GM23338 (cell line): ENCODE measurements around the gene KRTAP10-12. TPM values are rescaled to one million over a fixed set of nuclear protein-coding genes. Genes with fewer than 3 reads are reported as not detected.
"Not testable (repeated sequence)": the region's sequence is repeated elsewhere in the genome, so short reads cannot be mapped to it uniquely, and the experiment has no call there.

Source experiments
- ATAC-seq: fragments of 200-7000 bp; cut with Tn5 transposase; 3 replicates; pipeline ENCODE4 v1.9.1; 2020
- DNase-seq: peaks from one replicate; pipeline ENCODE4 v3.0.0-alpha.2; 2015; ENCODE audit warnings: low spot score
- H2AFZ ChIP-seq: fragments of 200-600 bp; sonication (generic); 2 replicates; pipeline ENCODE4 v1.8.0; 2016; ENCODE audit warnings: antibody characterized with exemption, mild to moderate bottlenecking, moderate library complexity
- H3F3A ChIP-seq: fragments of 200-600 bp; sonication (generic); replicated peaks from 2 replicates; pipeline ENCODE4 v1.8.0; 2017; ENCODE audit warnings: antibody characterized with exemption, mixed run types, low read depth
- H3K27ac ChIP-seq: fragments of 200-600 bp; sonication (generic); 2 replicates; pipeline ENCODE4 v1.6.1; 2016; ENCODE audit warnings: low read depth
- H3K27me3 ChIP-seq: fragments of 200-600 bp; sonication (generic); 2 replicates; pipeline ENCODE4 v1.8.0; 2016; ENCODE audit warnings: mild to moderate bottlenecking, mixed run types, moderate library complexity; ENCODE audit not compliant: insufficient read depth
- H3K36me3 ChIP-seq: fragments of 200-600 bp; sonication (generic); 2 replicates; pipeline ENCODE4 v1.8.0; 2016; ENCODE audit warnings: mild to moderate bottlenecking; ENCODE audit not compliant: insufficient read depth
- H3K4me1 ChIP-seq: fragments of 200-600 bp; sonication (generic); 2 replicates; pipeline ENCODE4 v1.8.0; 2016; ENCODE audit warnings: mild to moderate bottlenecking, moderate library complexity; ENCODE audit not compliant: insufficient read depth
- H3K4me2 ChIP-seq: fragments of 200-600 bp; sonication (generic); 2 replicates; pipeline ENCODE4 v1.7.1; 2017; ENCODE audit warnings: mixed run types
- H3K4me3 ChIP-seq: fragments of 200-600 bp; sonication (generic); 2 replicates; pipeline ENCODE4 v1.6.1; 2016; ENCODE audit warnings: mixed run types
- H3K79me2 ChIP-seq: fragments of 200-600 bp; sonication (generic); replicated peaks from 2 replicates; pipeline ENCODE4 v1.8.0; 2017; ENCODE audit warnings: mild to moderate bottlenecking; ENCODE audit not compliant: insufficient read depth
- H3K9me2 ChIP-seq: fragments of 200-600 bp; sonication (generic); 2 replicates; pipeline ENCODE4 v1.8.0; 2017; ENCODE audit not compliant: insufficient read depth
- H4K20me1 ChIP-seq: fragments of 200-600 bp; sonication (generic); replicated peaks from 2 replicates; pipeline ENCODE4 v1.8.0; 2017; ENCODE audit warnings: mild to moderate bottlenecking; ENCODE audit not compliant: insufficient read depth
- H3K27ac Mint-ChIP-seq: 2 replicates; pipeline ENCODE4 v1.8.0; 2020; ENCODE audit warnings: inconsistent platforms, mild to moderate bottlenecking, moderate library complexity, mixed read lengths
- H3K27me3 Mint-ChIP-seq: 3 replicates; pipeline ENCODE4 v1.8.0; 2022; ENCODE audit warnings: low read depth, mild to moderate bottlenecking, moderate library complexity, mixed read lengths, inconsistent platforms; ENCODE audit not compliant: insufficient read depth, poor library complexity
- H3K36me3 Mint-ChIP-seq: 3 replicates; pipeline ENCODE4 v1.8.0; 2021; ENCODE audit warnings: low read depth, mild to moderate bottlenecking, inconsistent platforms, moderate library complexity, mixed read lengths
- H3K4me1 Mint-ChIP-seq: 3 replicates; pipeline ENCODE4 v1.8.0; 2020; ENCODE audit warnings: mild to moderate bottlenecking, inconsistent platforms, mixed read lengths
- H3K4me3 Mint-ChIP-seq: 3 replicates; pipeline ENCODE4 v1.8.0; 2021; ENCODE audit warnings: moderate library complexity, mild to moderate bottlenecking, inconsistent platforms, mixed read lengths
- H3K9me3 Mint-ChIP-seq: 3 replicates; pipeline ENCODE4 v1.8.0; 2020; ENCODE audit warnings: moderate library complexity, mild to moderate bottlenecking, inconsistent platforms, mixed read lengths
- CREB1 ChIP-seq: fragments of 250-450 bp; sonication (Bioruptor Pico); IDR thresholded peaks from 2 replicates; pipeline ENCODE4 v1.5.0; 2020; ENCODE audit warnings: low read depth, mild to moderate bottlenecking, moderate library complexity
- EZH2phosphoT487 ChIP-seq: fragments of 200-600 bp; sonication (generic); IDR thresholded peaks from one replicate; pipeline ENCODE4 v1.8.1; 2018; ENCODE audit warnings: antibody characterized with exemption; ENCODE audit not compliant: unreplicated experiment
- JUNB ChIP-seq: IDR thresholded peaks from one replicate; pipeline ENCODE4 v1.6.1; 2016; ENCODE audit warnings: antibody characterized with exemption; ENCODE audit not compliant: unreplicated experiment
- NANOG ChIP-seq: IDR thresholded peaks from 2 replicates; pipeline ENCODE4 v1.6.1; 2016; ENCODE audit warnings: antibody characterized with exemption, borderline replicate concordance
- POLR2AphosphoS5 ChIP-seq: IDR thresholded peaks from 2 replicates; pipeline ENCODE4 v1.6.1; 2016; ENCODE audit warnings: antibody characterized with exemption, low read depth
- STAT1 ChIP-seq: IDR thresholded peaks from one replicate; pipeline ENCODE4 v1.6.1; 2016; ENCODE audit warnings: antibody characterized with exemption; ENCODE audit not compliant: unreplicated experiment
- ZNF114 ChIP-seq: fragments of 250-450 bp; sonication (Bioruptor Pico); IDR thresholded peaks from 2 replicates; pipeline ENCODE4 v1.5.0; 2020; ENCODE audit warnings: mild to moderate bottlenecking, moderate library complexity
- polyA plus RNA-seq: library from polyadenylated mRNA; unstranded; fragments of >200 nt; fragmentation: Nextera tagmentation; extraction: Ambion mirVana; gene quantifications from 2 replicates; pipeline ENCODE4 v1.2.1, GENCODE V29; 2016
- total RNA-seq: library from RNA; depleted of rRNA; stranded (reverse); fragments of >200 nt; shearing (Covaris generic); gene quantifications from 2 replicates; pipeline ENCODE4 v1.2.3, GENCODE V29; 2014
- TF ChIP-seq, protein P1 (sequence below): IDR thresholded peaks from one replicate; pipeline ENCODE4 v1.6.1; 2018; ENCODE audit warnings: antibody characterized with exemption; ENCODE audit not compliant: unreplicated experiment
- TF ChIP-seq, protein P2 (sequence below), 2 experiments: fragments of 200-600 bp in 1 of 2; sonication (generic) in 1 of 2; conservative IDR thresholded peaks; 2 replicates each; pipeline versions ENCODE4 v1.5.1 to v1.6.1; 2016 to 2017; ENCODE audit warnings: antibody characterized with exemption in 2 of 2, low read depth in 2 of 2, mild to moderate bottlenecking in 2 of 2, moderate library complexity in 1 of 2
- TF ChIP-seq, protein P3 (sequence below): IDR thresholded peaks from 2 replicates; pipeline ENCODE4 v1.6.1; 2016; ENCODE audit warnings: antibody characterized with exemption

Gene KRTAP10-12
- total and polyA plus RNA-seq, 2 experiments from 2014 or later: not detected

DNA sequence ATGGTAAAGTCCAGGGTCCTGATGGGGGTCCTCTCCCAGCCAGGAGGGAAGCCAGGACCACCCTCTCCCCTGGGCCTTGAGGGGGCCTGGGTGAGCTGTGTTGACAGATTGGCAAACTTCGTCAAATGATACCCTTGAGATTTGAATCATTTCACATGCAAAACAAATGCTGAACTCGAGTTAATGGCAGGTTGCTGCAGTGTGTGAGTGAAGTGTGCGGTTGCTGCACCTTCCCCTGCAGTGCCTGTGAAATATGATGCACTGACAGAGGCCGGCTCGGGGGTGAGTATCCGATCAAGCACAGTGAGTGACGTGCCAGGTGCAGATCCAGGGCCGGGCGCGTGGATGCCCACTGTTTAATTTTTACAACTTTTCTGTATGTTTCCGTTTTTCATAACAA lies 9.3 kb upstream of the KRTAP10-12 start:
- Histone ChIP-seq H3K4me1 (peaks cover 6% of the 10 kb centered on the region), H3K27me3 (no peaks in the 10 kb centered on the region), H3K9me2 (no peaks in the 10 kb centered on the region), H3F3A (0 out of 2 replicates have a peak, but pooled peaks cover 4% of the 10 kb centered on the region), H3K4me3 (no peak overlapping the region), H3K4me2 (no peak overlapping the region), H3K36me3 (no peaks in the 10 kb centered on the region), H3K27ac (no peak overlapping the region), H2AFZ (no peak overlapping the region), H4K20me1 (no peaks in the 10 kb centered on the region), H3K79me2 (no peaks in the 10 kb centered on the region)
- TF ChIP-seq NANOG (no peak), POLR2AphosphoS5 (no peak), JUNB (no peak)
- peaks cover 16% of the 10 kb centered on the region for H3K27me3 Mint-ChIP-seq
- DNase-seq (no peak), ATAC-seq (no peak)
- no peak overlapping the region for H3K4me3 Mint-ChIP-seq
- H3K9me3 Mint-ChIP-seq: peaks cover 7% of the 10 kb centered on the region
- H3K4me1 Mint-ChIP-seq: peaks cover 24% of the 10 kb centered on the region
- peaks cover 4% of the 10 kb centered on the region; the same call in 1 of the 3 replicates for H3K36me3 Mint-ChIP-seq
- H3K27ac Mint-ChIP-seq: no peak overlapping the region

DNA sequence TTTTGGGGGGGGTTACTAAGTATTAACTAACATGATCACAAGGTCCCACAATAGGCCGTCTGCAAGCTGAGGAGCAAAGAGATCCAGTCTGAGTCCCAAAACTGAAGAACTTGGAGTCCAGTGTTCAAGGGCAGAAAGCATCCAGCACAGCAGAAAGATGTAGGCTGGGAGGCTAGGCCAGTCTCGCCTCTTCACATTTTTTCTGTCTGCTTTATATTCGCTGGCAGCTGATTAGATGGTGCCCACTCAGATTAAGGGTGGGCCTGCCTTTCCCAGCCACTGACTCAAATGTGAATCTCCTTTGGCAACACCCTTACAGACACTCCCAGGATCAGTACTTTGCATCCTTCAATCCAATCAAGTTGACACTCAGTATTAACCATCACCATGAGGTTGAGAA lies 7.2 kb upstream of the KRTAP10-12 start:
- not testable (repeated sequence) for H3K4me1 ChIP-seq, H3K4me3 ChIP-seq, ATAC-seq, H3K79me2 ChIP-seq, H3K9me2 ChIP-seq, H2AFZ ChIP-seq, DNase-seq, H3K27me3 ChIP-seq, H3K27ac ChIP-seq, H3K36me3 ChIP-seq, H3K4me3 Mint-ChIP-seq, H4K20me1 ChIP-seq, H3F3A ChIP-seq, H3K4me2 ChIP-seq, H3K27ac Mint-ChIP-seq
- peaks cover 24% of the 10 kb centered on the region for H3K4me1 Mint-ChIP-seq
- H3K36me3 Mint-ChIP-seq: peaks cover 17% of the 10 kb centered on the region; the same call in 1 of the 3 replicates
- peaks cover 17% of the 10 kb centered on the region; the same call in 2 of the 3 replicates for H3K9me3 Mint-ChIP-seq
- peaks cover 13% of the 10 kb centered on the region for H3K27me3 Mint-ChIP-seq

DNA sequence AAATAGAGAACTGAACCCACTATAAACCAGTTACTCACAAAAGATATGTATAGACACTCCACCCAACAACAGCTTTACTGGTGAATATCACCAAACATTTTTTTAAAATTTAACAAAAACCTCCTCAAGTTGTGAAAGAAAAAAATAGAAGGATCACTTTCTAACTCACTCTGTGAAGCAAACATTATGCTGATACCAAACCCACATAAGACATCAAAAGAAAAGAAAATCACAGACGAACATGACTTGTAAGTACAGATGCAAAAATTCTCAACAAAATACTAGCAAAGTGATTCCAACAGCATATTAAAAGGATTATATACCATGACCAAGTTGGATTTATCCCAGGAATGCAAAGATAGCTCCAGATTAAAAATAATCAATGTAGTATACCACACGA lies 5.3 kb upstream of the KRTAP10-12 start:
- no peaks in the 10 kb centered on the region for H3K27me3 ChIP-seq
- no peak overlapping the region for H3K27ac Mint-ChIP-seq
- peaks cover 17% of the 10 kb centered on the region; the same call in 1 of the 3 replicates for H3K36me3 Mint-ChIP-seq
- H3K4me3 Mint-ChIP-seq: no peak overlapping the region
- H3K9me2 ChIP-seq: no peaks in the 10 kb centered on the region
- peaks cover 15% of the 10 kb centered on the region for H3K27me3 Mint-ChIP-seq
- no peaks in the 10 kb centered on the region; the same call in 1 of the 2 replicates for H3K36me3 ChIP-seq
- H3K79me2 ChIP-seq: no peaks in the 10 kb centered on the region
- H3K4me1 Mint-ChIP-seq: peaks cover 30% of the 10 kb centered on the region
- no peak for ATAC-seq
- H4K20me1 ChIP-seq: no peaks in the 10 kb centered on the region
- H3K9me3 Mint-ChIP-seq: peaks cover 17% of the 10 kb centered on the region; the same call in 2 of the 3 replicates
- no peak overlapping the region for H3K27ac ChIP-seq
- no peak overlapping the region for H3K4me3 ChIP-seq
- H3K4me1 ChIP-seq: peaks cover 8% of the 10 kb centered on the region
- H3F3A ChIP-seq: 0 out of 2 replicates have a peak, but pooled peaks cover 4% of the 10 kb centered on the region
- no peak for DNase-seq
- H3K4me2 ChIP-seq: no peak overlapping the region
- H2AFZ ChIP-seq: no peak overlapping the region
- TF ChIP-seq CREB1 (no peak), POLR2AphosphoS5 (no peak), EZH2phosphoT487 (no peak), JUNB (no peak), ZNF114 (CRISPR knock-in tag) (no peak), STAT1 (no peak)
- TF ChIP-seq, protein P1, sequence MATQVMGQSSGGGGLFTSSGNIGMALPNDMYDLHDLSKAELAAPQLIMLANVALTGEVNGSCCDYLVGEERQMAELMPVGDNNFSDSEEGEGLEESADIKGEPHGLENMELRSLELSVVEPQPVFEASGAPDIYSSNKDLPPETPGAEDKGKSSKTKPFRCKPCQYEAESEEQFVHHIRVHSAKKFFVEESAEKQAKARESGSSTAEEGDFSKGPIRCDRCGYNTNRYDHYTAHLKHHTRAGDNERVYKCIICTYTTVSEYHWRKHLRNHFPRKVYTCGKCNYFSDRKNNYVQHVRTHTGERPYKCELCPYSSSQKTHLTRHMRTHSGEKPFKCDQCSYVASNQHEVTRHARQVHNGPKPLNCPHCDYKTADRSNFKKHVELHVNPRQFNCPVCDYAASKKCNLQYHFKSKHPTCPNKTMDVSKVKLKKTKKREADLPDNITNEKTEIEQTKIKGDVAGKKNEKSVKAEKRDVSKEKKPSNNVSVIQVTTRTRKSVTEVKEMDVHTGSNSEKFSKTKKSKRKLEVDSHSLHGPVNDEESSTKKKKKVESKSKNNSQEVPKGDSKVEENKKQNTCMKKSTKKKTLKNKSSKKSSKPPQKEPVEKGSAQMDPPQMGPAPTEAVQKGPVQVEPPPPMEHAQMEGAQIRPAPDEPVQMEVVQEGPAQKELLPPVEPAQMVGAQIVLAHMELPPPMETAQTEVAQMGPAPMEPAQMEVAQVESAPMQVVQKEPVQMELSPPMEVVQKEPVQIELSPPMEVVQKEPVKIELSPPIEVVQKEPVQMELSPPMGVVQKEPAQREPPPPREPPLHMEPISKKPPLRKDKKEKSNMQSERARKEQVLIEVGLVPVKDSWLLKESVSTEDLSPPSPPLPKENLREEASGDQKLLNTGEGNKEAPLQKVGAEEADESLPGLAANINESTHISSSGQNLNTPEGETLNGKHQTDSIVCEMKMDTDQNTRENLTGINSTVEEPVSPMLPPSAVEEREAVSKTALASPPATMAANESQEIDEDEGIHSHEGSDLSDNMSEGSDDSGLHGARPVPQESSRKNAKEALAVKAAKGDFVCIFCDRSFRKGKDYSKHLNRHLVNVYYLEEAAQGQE: no peak
- TF ChIP-seq, protein P2, sequence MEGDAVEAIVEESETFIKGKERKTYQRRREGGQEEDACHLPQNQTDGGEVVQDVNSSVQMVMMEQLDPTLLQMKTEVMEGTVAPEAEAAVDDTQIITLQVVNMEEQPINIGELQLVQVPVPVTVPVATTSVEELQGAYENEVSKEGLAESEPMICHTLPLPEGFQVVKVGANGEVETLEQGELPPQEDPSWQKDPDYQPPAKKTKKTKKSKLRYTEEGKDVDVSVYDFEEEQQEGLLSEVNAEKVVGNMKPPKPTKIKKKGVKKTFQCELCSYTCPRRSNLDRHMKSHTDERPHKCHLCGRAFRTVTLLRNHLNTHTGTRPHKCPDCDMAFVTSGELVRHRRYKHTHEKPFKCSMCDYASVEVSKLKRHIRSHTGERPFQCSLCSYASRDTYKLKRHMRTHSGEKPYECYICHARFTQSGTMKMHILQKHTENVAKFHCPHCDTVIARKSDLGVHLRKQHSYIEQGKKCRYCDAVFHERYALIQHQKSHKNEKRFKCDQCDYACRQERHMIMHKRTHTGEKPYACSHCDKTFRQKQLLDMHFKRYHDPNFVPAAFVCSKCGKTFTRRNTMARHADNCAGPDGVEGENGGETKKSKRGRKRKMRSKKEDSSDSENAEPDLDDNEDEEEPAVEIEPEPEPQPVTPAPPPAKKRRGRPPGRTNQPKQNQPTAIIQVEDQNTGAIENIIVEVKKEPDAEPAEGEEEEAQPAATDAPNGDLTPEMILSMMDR (conservative IDR thresholded peaks at IDR 0.05; ENCODE audit: low read depth in 2 of 2): no peak
- TF ChIP-seq, protein P3, sequence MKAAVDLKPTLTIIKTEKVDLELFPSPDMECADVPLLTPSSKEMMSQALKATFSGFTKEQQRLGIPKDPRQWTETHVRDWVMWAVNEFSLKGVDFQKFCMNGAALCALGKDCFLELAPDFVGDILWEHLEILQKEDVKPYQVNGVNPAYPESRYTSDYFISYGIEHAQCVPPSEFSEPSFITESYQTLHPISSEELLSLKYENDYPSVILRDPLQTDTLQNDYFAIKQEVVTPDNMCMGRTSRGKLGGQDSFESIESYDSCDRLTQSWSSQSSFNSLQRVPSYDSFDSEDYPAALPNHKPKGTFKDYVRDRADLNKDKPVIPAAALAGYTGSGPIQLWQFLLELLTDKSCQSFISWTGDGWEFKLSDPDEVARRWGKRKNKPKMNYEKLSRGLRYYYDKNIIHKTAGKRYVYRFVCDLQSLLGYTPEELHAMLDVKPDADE: no peak
